ENCODE measurements around the gene FAM168B.

DNA sequence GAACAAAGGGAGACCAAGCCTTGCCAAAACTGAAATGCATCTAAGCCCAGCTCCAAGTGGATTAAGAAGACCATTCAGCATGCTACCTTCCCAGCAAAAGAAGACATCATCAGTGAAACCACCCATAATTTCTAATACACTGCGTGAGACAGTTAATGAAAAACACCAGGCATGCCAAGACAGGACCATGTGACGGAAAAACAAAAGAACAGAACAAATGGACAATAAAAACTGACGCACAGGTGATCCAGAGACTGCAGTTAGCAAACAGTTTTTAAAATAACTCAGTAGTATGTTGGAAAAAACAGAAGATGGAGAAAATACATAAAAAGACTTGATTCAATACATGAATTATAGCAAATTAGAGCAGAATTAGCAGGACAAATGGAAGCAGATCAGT lies 15.3 kb downstream of the FAM168B start:
- TF ChIP-seq, protein P1, sequence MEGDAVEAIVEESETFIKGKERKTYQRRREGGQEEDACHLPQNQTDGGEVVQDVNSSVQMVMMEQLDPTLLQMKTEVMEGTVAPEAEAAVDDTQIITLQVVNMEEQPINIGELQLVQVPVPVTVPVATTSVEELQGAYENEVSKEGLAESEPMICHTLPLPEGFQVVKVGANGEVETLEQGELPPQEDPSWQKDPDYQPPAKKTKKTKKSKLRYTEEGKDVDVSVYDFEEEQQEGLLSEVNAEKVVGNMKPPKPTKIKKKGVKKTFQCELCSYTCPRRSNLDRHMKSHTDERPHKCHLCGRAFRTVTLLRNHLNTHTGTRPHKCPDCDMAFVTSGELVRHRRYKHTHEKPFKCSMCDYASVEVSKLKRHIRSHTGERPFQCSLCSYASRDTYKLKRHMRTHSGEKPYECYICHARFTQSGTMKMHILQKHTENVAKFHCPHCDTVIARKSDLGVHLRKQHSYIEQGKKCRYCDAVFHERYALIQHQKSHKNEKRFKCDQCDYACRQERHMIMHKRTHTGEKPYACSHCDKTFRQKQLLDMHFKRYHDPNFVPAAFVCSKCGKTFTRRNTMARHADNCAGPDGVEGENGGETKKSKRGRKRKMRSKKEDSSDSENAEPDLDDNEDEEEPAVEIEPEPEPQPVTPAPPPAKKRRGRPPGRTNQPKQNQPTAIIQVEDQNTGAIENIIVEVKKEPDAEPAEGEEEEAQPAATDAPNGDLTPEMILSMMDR (IDR thresholded peaks at IDR 0.05) = no peak
- TF ChIP-seq POLR2A (IDR thresholded peaks at IDR 0.05) = no peak
